B cell (primary cell): ENCODE data around the gene BHLHE23. TPM values are rescaled to one million over a fixed set of nuclear protein-coding genes. Genes with fewer than 3 reads are reported as not detected.

ENCODE experiments used
- ATAC-seq: fragments of 200-7000 bp; cut with Tn5 transposase; one replicate; pipeline ENCODE4 v1.10.0; 2021; ENCODE audit warnings: low read depth, mild to moderate bottlenecking, moderate number of reproducible peaks, moderate library complexity
- CTCF ChIA-PET: fragments of 350-600 bp; sonication (Branson Sonifier 250); formaldehyde crosslinking; loops from one replicate; lab custom pipeline; 2021; ENCODE audit warnings: antibody characterized with exemption, inconsistent platforms; lab: Charles Lee
- POLR2A ChIA-PET: fragments of 350-600 bp; sonication (Branson Sonifier 250); formaldehyde crosslinking; loops from one replicate; lab custom pipeline; 2021; ENCODE audit warnings: antibody characterized with exemption; lab: Charles Lee
- DNase-seq: peaks from one replicate; pipeline ENCODE4 v3.0.0; 2013
- H2AFZ ChIP-seq: 2 replicates; pipeline ENCODE4 v1.6.1; 2012; ENCODE audit warnings: mild to moderate bottlenecking, low read depth, low read length; ENCODE audit not compliant: insufficient read depth, poor library complexity, severe bottlenecking
- H3K27ac ChIP-seq, 2 donors: 1 replicate in 1 of 2; 2 replicates in 1 of 2; pipeline ENCODE4 v1.5.1; 2012 to 2013; ENCODE audit warnings: low read length in 2 of 2, mild to moderate bottlenecking in 2 of 2, moderate library complexity in 1 of 2
- H3K27me3 ChIP-seq, 4 experiments: fragments of 200-600 bp in 1 of 4; sonication (generic) in 1 of 4; replicated peaks in 1 of 4; 1 replicate in 2 of 4; 2 replicates in 2 of 4; pipeline versions ENCODE4 v1.6.1 to v1.7.0; 2013 to 2016; ENCODE audit warnings: low read length in 3 of 4, mild to moderate bottlenecking in 2 of 4, mixed read lengths in 1 of 4, moderate library complexity in 1 of 4; ENCODE audit not compliant: insufficient read depth in 4 of 4, control insufficient read depth in 3 of 4; ENCODE audit errors: control extremely low read depth in 1 of 4
- H3K36me3 ChIP-seq, 2 experiments: replicated peaks in 1 of 2; 1 replicate in 1 of 2; 2 replicates in 1 of 2; pipeline versions ENCODE4 v1.6.1 to v1.7.1; 2013; ENCODE audit warnings: low read length in 1 of 2; ENCODE audit not compliant: insufficient read depth in 2 of 2, control insufficient read depth in 1 of 2; ENCODE audit errors: control extremely low read depth in 1 of 2, extremely low read depth in 1 of 2
- H3K4me1 ChIP-seq, 2 donors: fragments of 200-600 bp in 1 of 2; sonication (generic) in 1 of 2; 1 replicate in 1 of 2; 2 replicates in 1 of 2; pipeline versions ENCODE4 v1.5.1 to v1.6.1; 2013 to 2017; ENCODE audit warnings: low read length in 2 of 2; ENCODE audit not compliant: control insufficient read depth in 2 of 2, insufficient read depth in 2 of 2
- H3K4me2 ChIP-seq: replicated peaks from 2 replicates; pipeline ENCODE3; 2012; ENCODE audit warnings: mild to moderate bottlenecking, low read depth, low read length; ENCODE audit not compliant: poor library complexity, severe bottlenecking
- H3K4me3 ChIP-seq, 5 experiments: fragments of 200-600 bp in 1 of 5; sonication (generic) in 1 of 5; 1 replicate in 3 of 5; 2 replicates in 2 of 5; pipeline versions ENCODE4 v1.5.1 to v1.7.0; 2011 to 2016; ENCODE audit warnings: low read length in 4 of 5, mild to moderate bottlenecking in 4 of 5, low read depth in 2 of 5, control low read depth in 1 of 5, moderate library complexity in 1 of 5; ENCODE audit not compliant: insufficient read depth in 1 of 5; ENCODE audit errors: control extremely low read depth in 1 of 5, extremely low read depth in 1 of 5
- H3K79me2 ChIP-seq: fragments of 200-600 bp; sonication (generic); one replicate; pipeline ENCODE4 v1.6.0; 2016; ENCODE audit warnings: low read length; ENCODE audit not compliant: control insufficient read depth, insufficient read depth
- H3K9ac ChIP-seq: fragments of 200-600 bp; sonication (generic); 2 replicates; pipeline ENCODE4 v1.6.1; 2017; ENCODE audit warnings: mild to moderate bottlenecking, low read length, moderate library complexity
- H3K9me3 ChIP-seq, 3 donors: one replicate each; pipeline versions ENCODE4 v1.6.1 to v1.7.1; 2013; ENCODE audit warnings: low read length in 2 of 3; ENCODE audit not compliant: control insufficient read depth in 2 of 3, insufficient read depth in 1 of 3; ENCODE audit errors: control extremely low read depth in 1 of 3
- H4K20me1 ChIP-seq: 2 replicates; pipeline ENCODE4 v1.6.0; 2012; ENCODE audit warnings: mild to moderate bottlenecking, low read length; ENCODE audit not compliant: insufficient read depth, control insufficient read depth, poor library complexity, severe bottlenecking
- H3K27ac Mint-ChIP-seq: one replicate; pipeline ENCODE4 v1.8.0; 2021; ENCODE audit warnings: mixed read lengths
- H3K27me3 Mint-ChIP-seq: one replicate; pipeline ENCODE4 v1.8.0; 2021; ENCODE audit warnings: mixed read lengths
- H3K4me1 Mint-ChIP-seq: one replicate; pipeline ENCODE4 v1.8.0; 2021; ENCODE audit warnings: mixed read lengths
- H3K4me3 Mint-ChIP-seq: one replicate; pipeline ENCODE4 v1.8.0; 2021; ENCODE audit warnings: mixed read lengths
- H3K9me3 Mint-ChIP-seq: one replicate; pipeline ENCODE4 v1.8.0; 2022; ENCODE audit warnings: mixed read lengths; ENCODE audit not compliant: insufficient read depth
- CTCF ChIP-seq: fragments of 200-600 bp; IDR thresholded peaks from one replicate; pipeline ENCODE4 v1.8.0; 2022; ENCODE audit warnings: antibody characterized with exemption, mild to moderate bottlenecking
- EZH2 ChIP-seq: IDR thresholded peaks from 2 replicates; pipeline ENCODE4 v1.6.1; 2012; ENCODE audit warnings: borderline replicate concordance, low read depth, mild to moderate bottlenecking, moderate library complexity, low read length; ENCODE audit not compliant: insufficient read depth, poor library complexity, severe bottlenecking
- WGBS: methylation state at CpG from one replicate; pipeline ENCODE4 v1.1.5; 2013; ENCODE audit warnings: missing lambda C conversion rate; ENCODE audit not compliant: insufficient coverage; 5-methylcytosine and 5-hydroxymethylcytosine counted together
- intact Hi-C: fragments of 100-400 bp; cut with micrococcal nuclease; formaldehyde crosslinking; loops from one replicate; pipeline ENCODE4 v1.10.0; 2022
- polyA plus RNA-seq: library from polyadenylated mRNA; depleted of rRNA; stranded (reverse); fragments of >200 nt; gene quantifications from 2 replicates; pipeline ENCODE4 v1.2.3, GENCODE V29; 2012
- total RNA-seq, 2 donors: library from RNA; stranded (reverse); fragments of 120-200 nt in 1 of 2; gene quantifications; 1 replicate in 1 of 2; 2 replicates in 1 of 2; pipeline versions ENCODE4 v1.2.3 to v1.2.4, GENCODE V29; 2013 to 2022

BHLHE23 gene
- total and polyA plus RNA-seq, 2 donors (not counting 1 experiment from before 2014, with no cell fraction given) = not detected

DNA sequence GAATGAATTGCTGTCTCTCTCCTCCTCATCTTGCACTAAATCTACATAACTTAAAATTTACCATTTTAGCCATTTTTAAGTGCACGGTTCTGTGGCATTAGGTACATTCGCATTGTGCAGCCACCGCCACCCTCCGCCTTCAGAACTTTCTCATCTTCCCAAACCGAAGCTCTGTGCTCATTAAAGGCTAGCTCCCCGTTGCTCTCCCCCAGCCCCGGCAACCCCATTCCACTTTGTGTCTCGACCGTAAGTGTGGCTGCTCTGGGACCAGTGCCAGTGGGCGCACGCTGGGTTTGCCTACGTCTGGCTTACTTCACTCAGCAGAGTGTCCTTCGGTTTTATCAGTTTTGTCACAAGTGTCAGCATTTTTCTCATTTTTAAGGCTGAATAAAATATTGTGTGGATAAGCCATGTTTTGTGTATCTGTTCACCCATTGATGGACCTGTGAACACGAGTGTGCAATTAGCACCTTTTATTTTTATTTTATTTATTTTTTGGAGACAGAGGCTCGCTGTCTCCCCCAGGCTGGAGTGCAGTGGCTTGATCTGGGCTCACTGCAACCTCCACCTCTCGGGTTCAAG lies 37.5 kb downstream of the BHLHE23 start:
- no peak for DNase-seq
- intact Hi-C loops = no loop called here
- Histone ChIP-seq H4K20me1 (peaks cover 9% of the 10 kb centered on the region), H3K27ac (no peak overlapping the region), H2AFZ (no peak overlapping the region), H3K36me3 (peaks cover 0 to 12% of the 10 kb centered on the region in 2 experiments), H3K4me3 (no peak overlapping the region), H3K27me3 (peaks cover 0 to 35% (median 15%) of the 10 kb centered on the region in 4 experiments), H3K9ac (no peak overlapping the region), H3K4me2 (no peak overlapping the region), H3K79me2 (no peaks in the 10 kb centered on the region), H3K4me1 (peaks cover 11 to 18% of the 10 kb centered on the region in 2 donors), H3K9me3 (no peaks in the 10 kb centered on the region)
- WGBS = 54% methylated on average over 13 of the region's 16 CpGs
- ATAC-seq = no peak
- TF ChIP-seq EZH2 = no peak
- no peak for TF ChIP-seq CTCF
- Mint-ChIP-seq H3K4me1 (peaks cover 21% of the 10 kb centered on the region), H3K9me3 (no peaks in the 10 kb centered on the region), H3K4me3 (no peak overlapping the region), H3K27ac (no peak overlapping the region), H3K27me3 (peaks cover 22% of the 10 kb centered on the region)
- CTCF ChIA-PET = interaction anchor here (1.0 to 3.9 kb wide), 4 partner anchors 11 to 39 kb away, joined by 3 to 36 read pairs (median 4); no protein-coding TSS in a partner anchor
- POLR2A ChIA-PET = no interaction called here

GRCh38 chr20:62968378-62969178 lies 38.2 kb downstream of the BHLHE23 start:
- Histone ChIP-seq H2AFZ (no peak overlapping the region), H3K4me1 (peaks cover 11 to 14% of the 10 kb centered on the region in 2 donors), H3K4me2 (no peak overlapping the region), H3K79me2 (no peaks in the 10 kb centered on the region), H3K36me3 (peaks cover 0 to 19% of the 10 kb centered on the region in 2 experiments), H3K27me3 (peaks cover 0 to 29% (median 13%) of the 10 kb centered on the region in 4 experiments), H4K20me1 (peaks cover 9% of the 10 kb centered on the region), H3K4me3 (no peak overlapping the region), H3K9me3 (no peaks in the 10 kb centered on the region), H3K27ac (no peak overlapping the region), H3K9ac (no peak overlapping the region)
- Mint-ChIP-seq H3K27ac (no peak overlapping the region), H3K9me3 (no peaks in the 10 kb centered on the region), H3K4me1 (peaks cover 20% of the 10 kb centered on the region), H3K4me3 (no peak overlapping the region), H3K27me3 (peaks cover 18% of the 10 kb centered on the region)
- intact Hi-C loops = no loop called here
- TF ChIP-seq EZH2 (no peak), CTCF (no peak)
- CTCF ChIA-PET = interaction anchor here (1.0 to 3.9 kb wide), 5 partner anchors 12 to 40 kb away, joined by 3 to 36 read pairs (median 3); no protein-coding TSS in a partner anchor
- WGBS = 84% methylated on average over 8 of the region's 21 CpGs
- ATAC-seq (no peak), DNase-seq (no peak)
- POLR2A ChIA-PET = no interaction called here
